GM19099 (cell line): Measurements from ENCODE around the gene ARHGEF11.

ENCODE experiments used
- POLR2A ChIP-seq: IDR thresholded peaks from 3 replicates; pipeline ENCODE4 v1.6.1; 2011; ENCODE audit warnings: low read depth; ENCODE audit not compliant: insufficient read length; ENCODE audit errors: extremely low read depth

ARHGEF11 gene

GRCh38 chr1:156925154-156926010, 120.2 kb downstream of the ARHGEF11 start:
- no peak for TF ChIP-seq POLR2A

DNA sequence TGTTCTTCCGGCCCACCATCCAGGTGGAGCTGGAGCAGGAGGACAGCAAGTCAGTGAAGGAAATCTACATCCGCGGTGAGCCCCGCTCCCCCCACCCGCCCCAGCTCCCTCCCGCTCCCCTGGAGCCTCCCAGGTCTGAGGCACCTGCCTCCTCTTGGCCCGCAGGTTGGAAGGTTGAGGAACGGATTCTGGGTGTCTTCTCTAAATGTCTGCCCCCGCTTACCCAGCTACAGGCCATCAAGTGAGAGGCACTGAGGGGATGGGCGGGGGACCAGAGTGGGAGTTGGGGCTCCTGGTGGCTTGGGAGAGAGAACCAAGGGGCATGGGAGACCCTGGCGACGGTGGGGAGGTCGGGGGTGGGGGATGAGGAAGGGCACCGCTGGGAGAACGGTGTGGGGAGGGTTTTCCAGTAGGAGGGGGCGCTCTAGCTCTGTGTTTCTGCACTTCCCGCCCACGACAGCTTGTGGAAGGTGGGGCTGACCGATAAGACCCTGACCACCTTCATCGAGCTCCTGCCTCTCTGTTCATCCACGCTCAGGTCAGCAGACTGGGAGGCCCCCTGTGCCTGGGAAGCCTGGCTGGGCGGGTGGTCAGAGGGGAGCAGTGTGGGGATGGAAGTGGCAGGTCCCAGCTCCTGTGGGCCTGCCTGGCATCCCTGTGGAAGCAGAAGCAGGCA, 120.9 kb downstream of the ARHGEF11 start:
- TF ChIP-seq POLR2A: no peak

GRCh38 chr1:156923670-156924477, 121.7 kb downstream of the ARHGEF11 start:
- no peak for TF ChIP-seq POLR2A

- TF ChIP-seq POLR2A: no peak
Observed at GRCh38 chr1:156922986-156923669, 122.4 kb downstream of the ARHGEF11 start.

DNA sequence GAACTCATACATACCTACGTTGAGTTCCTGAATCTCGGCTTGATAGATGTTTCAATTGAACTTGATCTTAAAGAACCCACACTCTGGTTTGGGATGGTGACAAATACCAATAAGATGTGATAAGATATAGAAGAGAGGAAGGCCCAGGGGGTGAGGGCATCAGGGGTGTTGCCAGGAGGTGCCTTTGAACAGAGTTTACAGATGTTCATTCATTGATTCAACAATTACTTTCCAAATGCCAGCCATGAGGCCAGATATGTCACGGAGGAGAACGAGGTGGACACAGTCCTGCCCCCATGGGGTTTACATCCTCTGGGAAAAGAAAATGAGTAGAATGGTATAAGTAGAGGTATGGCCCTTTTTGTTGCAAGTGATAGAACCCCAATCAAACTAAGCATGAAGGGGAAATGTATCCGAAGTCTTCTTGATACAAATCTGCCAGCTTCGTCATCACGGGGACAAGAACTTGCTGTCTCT, 124.5 kb downstream of the ARHGEF11 start:
- TF ChIP-seq POLR2A: no peak

DNA sequence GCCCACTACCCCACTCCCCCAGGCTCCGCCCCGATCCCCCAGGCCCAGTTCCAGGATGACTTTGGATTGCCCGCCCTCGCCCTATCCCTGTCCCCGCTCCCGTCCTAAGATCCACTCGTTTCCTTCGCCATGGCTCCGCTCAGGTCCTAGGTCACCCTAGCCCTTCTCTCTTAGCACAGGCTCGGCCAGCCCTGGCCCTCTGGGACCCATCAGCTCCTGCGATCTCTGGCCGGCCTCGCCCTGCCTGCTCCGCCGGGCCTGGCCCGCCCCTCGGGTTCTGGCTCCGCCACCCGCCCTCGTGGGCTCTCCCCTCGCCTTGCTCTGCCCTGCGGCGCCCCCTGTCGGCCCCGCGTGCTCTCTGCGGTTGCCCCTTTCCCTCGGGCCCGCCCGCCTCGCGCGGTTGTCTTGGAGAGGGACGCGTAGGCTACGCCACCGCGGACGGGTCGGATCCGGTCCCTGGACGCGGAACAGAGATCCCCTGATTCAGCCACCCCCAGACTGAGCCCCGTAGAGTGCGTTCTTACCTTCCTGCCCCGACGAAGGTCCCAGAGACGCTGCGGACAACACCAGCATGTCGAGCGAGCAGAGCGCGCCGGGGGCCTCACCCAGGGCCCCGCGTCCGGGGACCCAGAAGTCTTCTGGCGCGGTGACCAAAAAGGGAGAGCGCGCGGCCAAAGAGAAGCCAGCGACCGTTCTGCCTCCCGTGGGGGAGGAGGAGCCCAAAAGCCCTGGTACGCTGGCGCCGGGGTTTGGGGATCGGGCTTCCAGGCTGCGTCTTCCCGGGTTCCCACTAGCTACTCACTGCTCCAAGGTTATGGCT, 125.1 kb downstream of the ARHGEF11 start, which contains the start of gene LRRC71:
TSS of gene LRRC71 (plus strand) at position 400 of the 820 bp plus-strand sequence. CDS start at position 572, 172 bp downstream.
- TF ChIP-seq POLR2A: no peak

GRCh38 chr1:156914440-156914856, 131.1 kb downstream of the ARHGEF11 start:
- no peak for TF ChIP-seq POLR2A

DNA sequence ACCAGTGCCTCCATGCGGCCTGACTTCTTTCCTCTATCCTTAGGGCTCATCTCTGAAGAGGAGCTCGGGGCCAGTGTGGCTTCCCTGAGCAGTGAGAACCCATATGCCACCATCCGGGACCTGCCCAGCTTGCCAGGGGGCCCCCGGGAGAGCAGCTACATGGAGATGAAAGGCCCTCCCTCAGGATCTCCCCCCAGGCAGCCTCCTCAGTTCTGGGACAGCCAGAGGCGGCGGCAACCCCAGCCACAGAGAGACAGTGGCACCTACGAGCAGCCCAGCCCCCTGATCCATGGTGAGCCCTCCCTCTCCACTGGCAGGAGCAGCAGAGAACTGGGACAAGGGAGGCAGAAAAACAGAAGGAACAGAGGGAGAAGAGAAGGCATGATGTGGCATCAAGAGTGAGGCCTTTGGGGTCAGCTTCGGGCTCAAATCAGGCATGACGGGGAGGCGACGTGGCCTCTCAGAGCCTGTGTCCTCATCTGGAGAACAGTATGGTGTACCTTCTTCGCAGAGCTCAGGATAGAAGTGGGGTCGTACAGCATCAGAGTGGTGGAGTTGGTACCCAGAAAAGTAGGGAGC, 131.6 kb downstream of the ARHGEF11 start:
- TF ChIP-seq POLR2A: no peak

GRCh38 chr1:156912861-156913808, 132.4 kb downstream of the ARHGEF11 start:
- TF ChIP-seq POLR2A: no peak

- TF ChIP-seq POLR2A: no peak
Observed at GRCh38 chr1:156912310-156912709, 133.2 kb downstream of the ARHGEF11 start.

- no peak for TF ChIP-seq POLR2A
Observed at GRCh38 chr1:156911577-156912298, 133.8 kb downstream of the ARHGEF11 start.
